Measurements from ENCODE around the gene TNNT3.

The TNNT3 gene

DNA sequence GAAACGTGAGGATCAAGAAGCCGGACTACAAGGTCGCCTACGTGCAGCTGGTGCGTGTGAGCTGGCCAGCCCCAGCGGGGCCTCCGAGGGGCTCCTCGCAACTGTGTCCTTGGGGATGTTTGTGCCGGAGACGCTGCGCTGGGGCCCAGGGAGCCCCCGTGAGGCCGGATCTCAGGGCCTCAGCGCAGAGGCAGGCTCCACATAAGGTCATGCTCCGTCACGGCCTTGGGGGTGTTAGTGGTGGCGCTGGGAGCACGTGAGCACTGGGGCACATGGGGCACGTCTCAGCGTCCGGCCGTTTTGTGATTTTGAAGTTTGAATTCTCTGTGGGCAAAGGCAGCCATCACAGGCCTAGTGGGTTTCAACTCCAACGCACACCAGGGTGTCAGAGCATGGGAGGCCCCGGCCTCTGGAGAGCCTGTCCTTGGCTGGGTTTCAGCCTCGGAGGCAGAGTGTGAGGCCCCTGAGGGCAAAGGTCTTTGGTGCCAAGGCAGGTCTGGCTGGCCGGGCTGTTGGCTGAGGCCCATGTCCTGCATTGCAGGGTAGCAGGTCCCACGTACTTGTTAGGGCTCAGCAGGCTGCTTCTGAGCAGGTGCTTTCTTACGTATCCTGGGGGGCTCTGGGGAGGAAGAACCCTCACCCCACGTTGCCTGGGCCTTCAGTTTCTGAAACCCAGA is 33.4 kb downstream of the TNNT3 start:
- Histone ChIP-seq H2AFZ (ENCODE audit: low read depth, low read length, severe bottlenecking) (no peak overlapping the region), H3F3A (ENCODE audit: insufficient read depth) (no peaks in the 10 kb centered on the region), H4K20me1 (ENCODE audit: low read depth, low read length) (no peaks in the 10 kb centered on the region), H3K27ac (ENCODE audit: low read depth, low read length) (no peak overlapping the region), H3K9me2 (replicated peaks; ENCODE audit: insufficient read depth, low read length) (no peaks in the 10 kb centered on the region), H3K9ac (ENCODE audit: low read length) (no peak overlapping the region), H3K9me3 (ENCODE audit: insufficient read depth, low read length) (no peaks in the 10 kb centered on the region), H3K4me3 (ENCODE audit: insufficient read depth, low read length, poor library complexity, severe bottlenecking) (no peak overlapping the region), H3K4me2 (ENCODE audit: low read depth, low read length, poor library complexity, severe bottlenecking) (no peak overlapping the region), H3K36me3 (ENCODE audit: low read length) (no peaks in the 10 kb centered on the region), H3K27me3 (ENCODE audit: low read length) (no peaks in the 10 kb centered on the region), H3K79me2 (ENCODE audit: insufficient read depth, low read length) (no peaks in the 10 kb centered on the region)
- TF ChIP-seq, protein P1, sequence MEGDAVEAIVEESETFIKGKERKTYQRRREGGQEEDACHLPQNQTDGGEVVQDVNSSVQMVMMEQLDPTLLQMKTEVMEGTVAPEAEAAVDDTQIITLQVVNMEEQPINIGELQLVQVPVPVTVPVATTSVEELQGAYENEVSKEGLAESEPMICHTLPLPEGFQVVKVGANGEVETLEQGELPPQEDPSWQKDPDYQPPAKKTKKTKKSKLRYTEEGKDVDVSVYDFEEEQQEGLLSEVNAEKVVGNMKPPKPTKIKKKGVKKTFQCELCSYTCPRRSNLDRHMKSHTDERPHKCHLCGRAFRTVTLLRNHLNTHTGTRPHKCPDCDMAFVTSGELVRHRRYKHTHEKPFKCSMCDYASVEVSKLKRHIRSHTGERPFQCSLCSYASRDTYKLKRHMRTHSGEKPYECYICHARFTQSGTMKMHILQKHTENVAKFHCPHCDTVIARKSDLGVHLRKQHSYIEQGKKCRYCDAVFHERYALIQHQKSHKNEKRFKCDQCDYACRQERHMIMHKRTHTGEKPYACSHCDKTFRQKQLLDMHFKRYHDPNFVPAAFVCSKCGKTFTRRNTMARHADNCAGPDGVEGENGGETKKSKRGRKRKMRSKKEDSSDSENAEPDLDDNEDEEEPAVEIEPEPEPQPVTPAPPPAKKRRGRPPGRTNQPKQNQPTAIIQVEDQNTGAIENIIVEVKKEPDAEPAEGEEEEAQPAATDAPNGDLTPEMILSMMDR (IDR thresholded peaks at IDR 0.05; ENCODE audit: insufficient read depth, low read length, poor library complexity, severe bottlenecking) = no peak
- no peak for TF ChIP-seq EZH2phosphoT487 (conservative IDR thresholded peaks at IDR 0.05; ENCODE audit: low read length)

DNA sequence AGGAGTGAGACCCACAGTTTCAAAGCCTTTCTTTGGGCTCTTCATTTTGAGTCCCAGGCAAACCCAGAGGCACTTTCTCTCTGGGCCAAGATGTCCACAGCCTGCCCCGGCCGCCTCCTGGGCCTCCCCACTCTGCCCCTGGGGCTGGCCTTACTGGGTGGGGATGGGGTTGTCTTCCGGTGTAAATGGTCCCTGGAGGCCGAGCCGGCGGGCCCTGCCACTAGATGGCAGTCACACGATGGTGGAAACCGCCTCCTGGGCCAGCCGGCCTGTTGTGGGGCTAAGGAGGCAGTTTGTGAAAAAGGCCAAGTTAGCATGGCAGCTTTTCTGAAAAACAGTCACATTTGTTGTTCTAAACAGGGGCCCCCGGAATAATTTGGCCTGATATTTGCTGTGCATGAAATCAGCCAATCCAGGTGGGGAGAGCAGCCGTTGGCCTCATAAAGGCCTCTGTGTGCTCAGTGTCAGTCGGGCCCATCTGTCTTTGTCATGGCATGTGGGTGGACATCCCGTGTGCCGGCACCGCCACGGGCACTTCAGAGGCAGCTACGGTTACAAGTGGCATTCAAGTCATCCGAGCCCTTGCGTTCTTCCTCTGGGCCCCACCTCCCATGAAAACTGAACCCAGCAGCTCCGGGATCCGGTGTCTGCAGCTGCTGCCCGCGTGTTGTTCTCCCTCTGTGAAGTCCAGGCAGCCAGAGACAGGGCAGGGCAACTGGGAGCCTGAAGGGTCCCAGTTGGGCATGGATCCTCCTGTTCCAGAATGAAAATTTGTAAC is 34.2 kb downstream of the TNNT3 start:
- Histone ChIP-seq H3K27ac (ENCODE audit: low read depth, low read length) (no peak overlapping the region), H3K79me2 (ENCODE audit: insufficient read depth, low read length) (no peaks in the 10 kb centered on the region), H4K20me1 (ENCODE audit: low read depth, low read length) (no peaks in the 10 kb centered on the region), H3K9me3 (ENCODE audit: insufficient read depth, low read length) (no peaks in the 10 kb centered on the region), H3K4me2 (ENCODE audit: low read depth, low read length, poor library complexity, severe bottlenecking) (no peak overlapping the region), H3F3A (ENCODE audit: insufficient read depth) (no peaks in the 10 kb centered on the region), H2AFZ (ENCODE audit: low read depth, low read length, severe bottlenecking) (no peak overlapping the region), H3K9me2 (replicated peaks; ENCODE audit: insufficient read depth, low read length) (no peaks in the 10 kb centered on the region), H3K9ac (ENCODE audit: low read length) (no peak overlapping the region), H3K4me3 (ENCODE audit: insufficient read depth, low read length, poor library complexity, severe bottlenecking) (no peak overlapping the region), H3K27me3 (ENCODE audit: low read length) (no peaks in the 10 kb centered on the region), H3K36me3 (ENCODE audit: low read length) (no peaks in the 10 kb centered on the region)
- TF ChIP-seq, protein P1 (IDR thresholded peaks at IDR 0.05; ENCODE audit: insufficient read depth, low read length, poor library complexity, severe bottlenecking) = no peak

DNA sequence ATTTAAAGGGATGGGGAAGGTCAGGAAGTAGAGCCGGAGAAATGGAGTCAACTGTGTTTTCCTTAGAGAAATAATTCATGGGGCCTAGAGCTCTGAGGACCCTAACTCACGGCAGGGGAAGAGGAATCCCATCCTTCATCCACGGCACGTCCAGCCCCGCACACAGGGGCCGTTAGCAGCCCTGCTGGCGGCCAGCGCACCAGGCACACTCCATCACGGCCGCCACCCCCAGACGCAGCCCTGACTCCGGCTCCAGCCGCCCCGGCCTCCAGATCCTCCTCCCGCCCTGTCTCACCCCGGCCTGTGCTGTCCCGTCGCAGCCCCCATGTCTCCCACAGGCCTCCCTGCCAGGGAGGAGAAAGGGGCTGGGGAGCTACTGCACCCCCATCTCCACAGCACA is 38.9 kb downstream of the TNNT3 start:
- H3K9ac ChIP-seq (ENCODE audit: low read length) = no peak overlapping the region
- H3K4me3 ChIP-seq (ENCODE audit: insufficient read depth, low read length, poor library complexity, severe bottlenecking) = no peak overlapping the region
- no peak overlapping the region for H3K4me2 ChIP-seq (ENCODE audit: low read depth, low read length, poor library complexity, severe bottlenecking)
- no peaks in the 10 kb centered on the region for H3K36me3 ChIP-seq (ENCODE audit: low read length)
- no peaks in the 10 kb centered on the region for H3K79me2 ChIP-seq (ENCODE audit: insufficient read depth, low read length)
- no peaks in the 10 kb centered on the region for H3K27me3 ChIP-seq (ENCODE audit: low read length)
- H2AFZ ChIP-seq (ENCODE audit: low read depth, low read length, severe bottlenecking) = no peak overlapping the region
- no peaks in the 10 kb centered on the region for H3K9me3 ChIP-seq (ENCODE audit: insufficient read depth, low read length)
- H3K27ac ChIP-seq (ENCODE audit: low read depth, low read length) = no peak overlapping the region
- no peaks in the 10 kb centered on the region for H3F3A ChIP-seq (ENCODE audit: insufficient read depth)
- H4K20me1 ChIP-seq (ENCODE audit: low read depth, low read length) = no peaks in the 10 kb centered on the region
- no peak for TF ChIP-seq EZH2phosphoT487 (conservative IDR thresholded peaks at IDR 0.05; ENCODE audit: low read length)
- no peaks in the 10 kb centered on the region for H3K9me2 ChIP-seq (replicated peaks; ENCODE audit: insufficient read depth, low read length)

DNA sequence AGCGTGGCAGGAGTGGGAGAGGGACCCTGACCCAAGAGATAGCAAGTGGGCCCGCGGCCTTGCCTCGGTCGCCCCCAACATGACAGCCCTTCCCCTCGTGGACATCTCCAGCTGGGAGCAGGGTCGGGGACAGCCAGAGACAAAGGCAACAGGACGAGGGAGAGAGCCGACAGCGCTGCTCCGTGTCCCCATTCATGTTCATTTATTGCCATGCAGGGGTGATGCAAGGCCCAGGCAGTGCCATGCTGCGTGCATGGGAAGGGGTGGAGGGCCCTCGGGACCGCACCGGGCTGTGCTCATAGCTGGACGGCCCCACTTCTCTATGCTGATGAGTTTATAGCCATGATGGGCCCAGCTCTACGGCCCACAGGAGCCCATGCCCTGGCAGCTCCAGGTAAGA is 40.3 kb downstream of the TNNT3 start:
- no peaks in the 10 kb centered on the region for H4K20me1 ChIP-seq (ENCODE audit: low read depth, low read length)
- no peak overlapping the region for H3K9ac ChIP-seq (ENCODE audit: low read length)
- no peak overlapping the region for H2AFZ ChIP-seq (ENCODE audit: low read depth, low read length, severe bottlenecking)
- no peaks in the 10 kb centered on the region for H3K9me3 ChIP-seq (ENCODE audit: insufficient read depth, low read length)
- no peak overlapping the region for H3K27ac ChIP-seq (ENCODE audit: low read depth, low read length)
- no peak overlapping the region for H3K4me3 ChIP-seq (ENCODE audit: insufficient read depth, low read length, poor library complexity, severe bottlenecking)
- H3K79me2 ChIP-seq (ENCODE audit: insufficient read depth, low read length) = no peaks in the 10 kb centered on the region
- H3K36me3 ChIP-seq (ENCODE audit: low read length) = no peaks in the 10 kb centered on the region
- TF ChIP-seq, protein P1 (IDR thresholded peaks at IDR 0.05; ENCODE audit: insufficient read depth, low read length, poor library complexity, severe bottlenecking) = no peak
- no peak for TF ChIP-seq EZH2phosphoT487 (conservative IDR thresholded peaks at IDR 0.05; ENCODE audit: low read length)
- no peaks in the 10 kb centered on the region for H3K27me3 ChIP-seq (ENCODE audit: low read length)
- H3K9me2 ChIP-seq (replicated peaks; ENCODE audit: insufficient read depth, low read length) = no peaks in the 10 kb centered on the region
- H3K4me2 ChIP-seq (ENCODE audit: low read depth, low read length, poor library complexity, severe bottlenecking) = no peak overlapping the region
- H3F3A ChIP-seq (ENCODE audit: insufficient read depth) = no peaks in the 10 kb centered on the region

Measured in SU-DHL-6 (cell line).